ENCODE data around the gene DOK5.

DNA sequence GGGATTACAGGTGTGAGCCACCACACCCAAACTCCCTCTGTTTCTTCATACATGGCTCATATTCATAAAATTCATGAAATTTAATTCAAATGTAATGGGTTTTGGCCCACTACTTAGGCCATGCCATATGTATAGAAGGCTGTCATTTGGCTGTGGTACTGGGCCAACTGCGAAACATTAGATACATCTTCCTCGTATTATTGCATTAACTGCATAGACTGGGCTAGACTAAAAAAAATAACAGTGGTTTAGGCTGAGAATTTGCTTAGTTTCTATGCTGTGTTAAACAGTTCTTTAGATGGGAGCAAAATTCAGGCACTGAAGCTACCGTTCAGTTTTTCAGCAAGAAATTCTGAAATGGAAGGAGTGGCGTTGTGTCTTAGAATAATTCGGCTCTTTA, 133.6 kb downstream of the DOK5 start:
- TF ChIP-seq, protein P1, sequence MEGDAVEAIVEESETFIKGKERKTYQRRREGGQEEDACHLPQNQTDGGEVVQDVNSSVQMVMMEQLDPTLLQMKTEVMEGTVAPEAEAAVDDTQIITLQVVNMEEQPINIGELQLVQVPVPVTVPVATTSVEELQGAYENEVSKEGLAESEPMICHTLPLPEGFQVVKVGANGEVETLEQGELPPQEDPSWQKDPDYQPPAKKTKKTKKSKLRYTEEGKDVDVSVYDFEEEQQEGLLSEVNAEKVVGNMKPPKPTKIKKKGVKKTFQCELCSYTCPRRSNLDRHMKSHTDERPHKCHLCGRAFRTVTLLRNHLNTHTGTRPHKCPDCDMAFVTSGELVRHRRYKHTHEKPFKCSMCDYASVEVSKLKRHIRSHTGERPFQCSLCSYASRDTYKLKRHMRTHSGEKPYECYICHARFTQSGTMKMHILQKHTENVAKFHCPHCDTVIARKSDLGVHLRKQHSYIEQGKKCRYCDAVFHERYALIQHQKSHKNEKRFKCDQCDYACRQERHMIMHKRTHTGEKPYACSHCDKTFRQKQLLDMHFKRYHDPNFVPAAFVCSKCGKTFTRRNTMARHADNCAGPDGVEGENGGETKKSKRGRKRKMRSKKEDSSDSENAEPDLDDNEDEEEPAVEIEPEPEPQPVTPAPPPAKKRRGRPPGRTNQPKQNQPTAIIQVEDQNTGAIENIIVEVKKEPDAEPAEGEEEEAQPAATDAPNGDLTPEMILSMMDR (conservative IDR thresholded peaks at IDR 0.05; ENCODE audit: low read length) = no peak
- TF ChIP-seq EZH2phosphoT487 (IDR thresholded peaks at IDR 0.05; ENCODE audit: borderline replicate concordance, low read depth, low read length) = no peak

Measured in OCI-LY7 (cell line).